Measurements from ENCODE around the gene ZDHHC15.
"Not testable (repeated sequence)": the region's sequence is repeated elsewhere in the genome, so short reads cannot be mapped to it uniquely, and the experiment has no call there.

The ZDHHC15 gene

GRCh38 chrX:75365243-75365975 is 157.4 kb downstream of the ZDHHC15 start:
- DNase-seq (ENCODE audit: insufficient read length) (no peak), FAIRE-seq (no peak)
- TF ChIP-seq TAF1 (IDR thresholded peaks at IDR 0.05; ENCODE audit: borderline replicate concordance, low read depth, low read length): no peak
- no peak for TF ChIP-seq POLR2AphosphoS5 (IDR thresholded peaks at IDR 0.05; ENCODE audit: low read depth, low read length)
- TF ChIP-seq POLR2A (IDR thresholded peaks at IDR 0.05; ENCODE audit: low read depth, low read length): no peak

GRCh38 chrX:75361788-75362187 is 161.0 kb downstream of the ZDHHC15 start:
- TF ChIP-seq POLR2A (IDR thresholded peaks at IDR 0.05; ENCODE audit: low read depth, low read length) (no peak), TAF1 (IDR thresholded peaks at IDR 0.05; ENCODE audit: borderline replicate concordance, low read depth, low read length) (no peak), POLR2AphosphoS5 (IDR thresholded peaks at IDR 0.05; ENCODE audit: low read depth, low read length) (no peak)
- no peak for FAIRE-seq
- no peak for DNase-seq (ENCODE audit: insufficient read length)

- not testable (repeated sequence) for FAIRE-seq; DNase-seq (ENCODE audit: insufficient read length)
Measured at GRCh38 chrX:75348601-75349000, 174.2 kb downstream of the ZDHHC15 start.

GRCh38 chrX:75337525-75337924 is 185.3 kb downstream of the ZDHHC15 start:
- no peak for TF ChIP-seq POLR2A (IDR thresholded peaks at IDR 0.05; ENCODE audit: low read depth, low read length)
- TF ChIP-seq POLR2AphosphoS5 (IDR thresholded peaks at IDR 0.05; ENCODE audit: low read depth, low read length): no peak
- TF ChIP-seq TAF1 (IDR thresholded peaks at IDR 0.05; ENCODE audit: borderline replicate concordance, low read depth, low read length): no peak
- DNase-seq (ENCODE audit: insufficient read length) (no peak), FAIRE-seq (no peak)

- FAIRE-seq (no peak), DNase-seq (ENCODE audit: insufficient read length) (no peak)
- TF ChIP-seq POLR2A (IDR thresholded peaks at IDR 0.05; ENCODE audit: low read depth, low read length) (no peak), TAF1 (IDR thresholded peaks at IDR 0.05; ENCODE audit: borderline replicate concordance, low read depth, low read length) (no peak), POLR2AphosphoS5 (IDR thresholded peaks at IDR 0.05; ENCODE audit: low read depth, low read length) (no peak)
Measured at GRCh38 chrX:75335127-75335458, 187.7 kb downstream of the ZDHHC15 start.

- FAIRE-seq: not testable (repeated sequence)
Measured at GRCh38 chrX:75334407-75335126, 188.3 kb downstream of the ZDHHC15 start.

GRCh38 chrX:75327607-75328006 is 195.2 kb downstream of the ZDHHC15 start:
- TF ChIP-seq POLR2A (IDR thresholded peaks at IDR 0.05; ENCODE audit: low read depth, low read length) (no peak), POLR2AphosphoS5 (IDR thresholded peaks at IDR 0.05; ENCODE audit: low read depth, low read length) (no peak), TAF1 (IDR thresholded peaks at IDR 0.05; ENCODE audit: borderline replicate concordance, low read depth, low read length) (no peak)
- FAIRE-seq: no peak
- no peak for DNase-seq (ENCODE audit: insufficient read length)

More at GRCh38 chrX:75334407-75335126, 188.3 kb downstream of the ZDHHC15 start:
- not testable (repeated sequence) for DNase-seq (ENCODE audit: insufficient read length)

Measured in GM12892 (cell line).